Measurements from ENCODE around the gene ELK3. TPM values are rescaled to one million over a fixed set of nuclear protein-coding genes. Genes with fewer than 3 reads are reported as not detected.

ELK3 gene
- total and polyA plus RNA-seq, 4 donors: 13.6 to 73.8 (median 36.0) TPM

- H3K4me1 ChIP-seq (ENCODE audit: control insufficient read depth in 1 of 2, insufficient read depth in 2 of 2, low read length in 2 of 2): no peaks in the 10 kb centered on the region
- no peak for DNase-seq
- ATAC-seq (ENCODE audit: low FRiP score): no peak
- intact Hi-C loops (cut with DNase I): no loop called here
- H3K27me3 ChIP-seq (ENCODE audit: control insufficient read depth in 1 of 2, insufficient read depth in 2 of 2, low read length in 1 of 2): no peaks in the 10 kb centered on the region
- H3K27ac ChIP-seq (ENCODE audit: low read depth in 1 of 2, low read length in 2 of 2): no peak overlapping the region
- no peak overlapping the region for H3K4me3 ChIP-seq (ENCODE audit: low read length in 2 of 2)
- H3K9me3 ChIP-seq (ENCODE audit: control insufficient read depth, low read length): no peaks in the 10 kb centered on the region
- WGBS, 2 donors: 88 to 95% methylated on average over 3 of the region's 3 CpGs
- no peaks in the 10 kb centered on the region for H3K36me3 ChIP-seq (ENCODE audit: control insufficient read depth in 1 of 2, insufficient read depth in 2 of 2, low read length in 1 of 2)
Measured at GRCh38 chr12:96157427-96157826, 36.7 kb upstream of the ELK3 start.

- Histone ChIP-seq H3K9me3 (ENCODE audit: control insufficient read depth, low read length) (no peaks in the 10 kb centered on the region), H3K4me1 (ENCODE audit: control insufficient read depth in 1 of 2, insufficient read depth in 2 of 2, low read length in 2 of 2) (no peaks in the 10 kb centered on the region), H3K27me3 (ENCODE audit: control insufficient read depth in 1 of 2, insufficient read depth in 2 of 2, low read length in 1 of 2) (no peaks in the 10 kb centered on the region), H3K27ac (ENCODE audit: low read depth in 1 of 2, low read length in 2 of 2) (no peak overlapping the region), H3K4me3 (ENCODE audit: low read length in 2 of 2) (no peak overlapping the region), H3K36me3 (ENCODE audit: control insufficient read depth in 1 of 2, insufficient read depth in 2 of 2, low read length in 1 of 2) (no peaks in the 10 kb centered on the region)
- ATAC-seq (ENCODE audit: low FRiP score): peak; percentile 37
- intact Hi-C loops (cut with DNase I): no loop called here
- 61 to 67% methylated on average over 14 of the region's 14 CpGs for WGBS, 2 donors
- no peak for DNase-seq
Measured at GRCh38 chr12:96164951-96165811, 29.0 kb upstream of the ELK3 start.

DNA sequence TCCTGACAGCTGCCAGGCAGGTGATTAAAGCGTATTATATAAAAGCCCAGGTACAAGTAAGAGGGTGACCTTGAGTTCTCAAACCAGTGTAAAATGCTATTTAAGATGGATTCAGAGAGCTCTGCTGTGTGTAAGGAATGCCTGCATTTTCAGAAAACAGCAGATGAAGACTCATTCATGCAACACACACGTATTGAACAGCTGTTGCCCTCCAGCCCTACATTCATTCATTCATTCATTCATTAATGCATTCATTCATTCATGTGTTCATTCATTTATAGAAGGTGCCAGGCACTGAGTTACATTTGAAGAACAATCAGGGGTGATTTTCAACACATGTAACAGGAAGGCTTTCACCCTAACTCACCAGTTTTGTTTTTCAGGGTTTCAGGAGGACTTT lies 27.4 kb upstream of the ELK3 start:
- ATAC-seq (ENCODE audit: low FRiP score): no peak
- H3K4me3 ChIP-seq (ENCODE audit: low read length in 2 of 2): no peak overlapping the region
- no peak for DNase-seq
- 83 to 84% methylated on average over 2 of the region's 2 CpGs for WGBS, 2 donors
- intact Hi-C loops (cut with DNase I): no loop called here
- H3K4me1 ChIP-seq (ENCODE audit: control insufficient read depth in 1 of 2, insufficient read depth in 2 of 2, low read length in 2 of 2): no peaks in the 10 kb centered on the region
- H3K27me3 ChIP-seq (ENCODE audit: control insufficient read depth in 1 of 2, insufficient read depth in 2 of 2, low read length in 1 of 2): no peaks in the 10 kb centered on the region
- no peaks in the 10 kb centered on the region for H3K36me3 ChIP-seq (ENCODE audit: control insufficient read depth in 1 of 2, insufficient read depth in 2 of 2, low read length in 1 of 2)
- H3K9me3 ChIP-seq (ENCODE audit: control insufficient read depth, low read length): no peaks in the 10 kb centered on the region
- H3K27ac ChIP-seq (ENCODE audit: low read depth in 1 of 2, low read length in 2 of 2): no peak overlapping the region

- Histone ChIP-seq H3K27ac (ENCODE audit: low read depth in 1 of 2, low read length in 2 of 2) (no peak overlapping the region), H3K4me1 (ENCODE audit: control insufficient read depth in 1 of 2, insufficient read depth in 2 of 2, low read length in 2 of 2) (no peaks in the 10 kb centered on the region), H3K27me3 (ENCODE audit: control insufficient read depth in 1 of 2, insufficient read depth in 2 of 2, low read length in 1 of 2) (no peaks in the 10 kb centered on the region), H3K9me3 (ENCODE audit: control insufficient read depth, low read length) (no peaks in the 10 kb centered on the region), H3K36me3 (ENCODE audit: control insufficient read depth in 1 of 2, insufficient read depth in 2 of 2, low read length in 1 of 2) (no peaks in the 10 kb centered on the region), H3K4me3 (ENCODE audit: low read length in 2 of 2) (no peak overlapping the region)
- WGBS, 2 donors: 94 to 97% methylated on average over 1 of the region's 1 CpG
- ATAC-seq (ENCODE audit: low FRiP score) (no peak), DNase-seq (no peak)
- intact Hi-C loops (cut with DNase I): no loop called here
Measured at GRCh38 chr12:96167492-96167891, 26.7 kb upstream of the ELK3 start.

DNA sequence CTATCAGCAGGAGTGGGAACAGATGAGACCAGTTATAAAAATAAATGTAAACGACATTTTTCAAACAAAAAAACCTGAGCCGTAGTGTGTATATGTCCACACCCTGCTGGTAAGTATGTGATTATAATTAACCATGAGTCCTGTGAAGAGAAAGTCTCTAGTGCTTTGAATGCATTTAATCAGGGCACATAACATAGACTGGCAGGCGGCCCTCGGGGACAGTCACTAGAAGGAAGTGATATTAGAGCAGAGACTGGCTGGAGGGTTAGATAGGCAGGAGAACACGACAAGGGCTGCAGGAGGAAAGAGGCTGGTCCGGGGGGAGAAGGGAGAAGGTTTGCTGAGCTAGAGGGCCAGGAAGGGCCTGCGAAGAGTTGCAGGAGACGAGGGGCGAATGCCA lies 23.8 kb upstream of the ELK3 start:
- H3K27ac ChIP-seq (ENCODE audit: low read depth in 1 of 2, low read length in 2 of 2): no peak overlapping the region
- ATAC-seq (ENCODE audit: low FRiP score): no peak
- WGBS, 2 donors: 44 to 46% methylated on average over 9 of the region's 9 CpGs

DNA sequence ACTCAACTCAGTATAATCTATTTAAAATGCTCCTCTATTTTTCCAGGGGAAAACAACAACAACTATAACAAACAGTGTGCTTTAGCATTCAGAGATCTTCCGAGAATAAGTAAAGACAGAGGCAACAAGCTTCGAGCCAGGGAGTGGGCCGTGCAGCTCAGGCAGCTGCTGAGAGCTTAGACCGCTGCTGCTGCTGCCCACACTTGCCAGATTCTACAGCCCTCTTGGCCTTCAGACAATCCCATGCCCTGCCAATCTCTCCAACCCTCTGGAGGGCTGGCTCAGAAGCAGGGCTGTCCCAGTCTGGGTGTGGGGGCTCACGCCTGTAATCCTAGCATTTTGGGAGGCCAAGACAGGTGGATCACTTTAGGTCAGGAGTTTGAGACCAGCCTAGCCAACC lies 23.4 kb upstream of the ELK3 start:
- Histone ChIP-seq H3K4me3 (ENCODE audit: low read length in 2 of 2) (no peak overlapping the region), H3K27me3 (ENCODE audit: control insufficient read depth in 1 of 2, insufficient read depth in 2 of 2, low read length in 1 of 2) (no peaks in the 10 kb centered on the region), H3K4me1 (ENCODE audit: control insufficient read depth in 1 of 2, insufficient read depth in 2 of 2, low read length in 2 of 2) (no peaks in the 10 kb centered on the region), H3K9me3 (ENCODE audit: control insufficient read depth, low read length) (peaks cover under 1% of the 10 kb centered on the region), H3K27ac (ENCODE audit: low read depth in 1 of 2, low read length in 2 of 2) (no peak overlapping the region), H3K36me3 (ENCODE audit: control insufficient read depth in 1 of 2, insufficient read depth in 2 of 2, low read length in 1 of 2) (no peaks in the 10 kb centered on the region)
- WGBS, 2 donors: 7 to 9% methylated on average over 5 of the region's 5 CpGs
- intact Hi-C loops (cut with DNase I): no loop called here
- DNase-seq (no peak), ATAC-seq (ENCODE audit: low FRiP score) (no peak)

More for the DNA sequence above, 23.8 kb upstream of the ELK3 start:
- Histone ChIP-seq H3K4me3 (ENCODE audit: low read length in 2 of 2) (no peak overlapping the region), H3K9me3 (ENCODE audit: control insufficient read depth, low read length) (no peaks in the 10 kb centered on the region), H3K4me1 (ENCODE audit: control insufficient read depth in 1 of 2, insufficient read depth in 2 of 2, low read length in 2 of 2) (no peaks in the 10 kb centered on the region), H3K36me3 (ENCODE audit: control insufficient read depth in 1 of 2, insufficient read depth in 2 of 2, low read length in 1 of 2) (no peaks in the 10 kb centered on the region), H3K27me3 (ENCODE audit: control insufficient read depth in 1 of 2, insufficient read depth in 2 of 2, low read length in 1 of 2) (no peaks in the 10 kb centered on the region)
- intact Hi-C loops (cut with DNase I): no loop called here
- DNase-seq: no peak

GRCh38 chr12:96171905-96172304 lies 22.3 kb upstream of the ELK3 start:
- DNase-seq (no peak), ATAC-seq (ENCODE audit: low FRiP score) (no peak)
- Histone ChIP-seq H3K27ac (ENCODE audit: low read depth in 1 of 2, low read length in 2 of 2) (no peak overlapping the region), H3K36me3 (ENCODE audit: control insufficient read depth in 1 of 2, insufficient read depth in 2 of 2, low read length in 1 of 2) (no peaks in the 10 kb centered on the region), H3K4me3 (ENCODE audit: low read length in 2 of 2) (no peak overlapping the region), H3K9me3 (ENCODE audit: control insufficient read depth, low read length) (peaks cover 5% of the 10 kb centered on the region), H3K4me1 (ENCODE audit: control insufficient read depth in 1 of 2, insufficient read depth in 2 of 2, low read length in 2 of 2) (no peaks in the 10 kb centered on the region), H3K27me3 (ENCODE audit: control insufficient read depth in 1 of 2, insufficient read depth in 2 of 2, low read length in 1 of 2) (no peaks in the 10 kb centered on the region)
- 56% methylated on average over 3 of the region's 3 CpGs for WGBS, 2 donors
- intact Hi-C loops (cut with DNase I): no loop called here

- DNase-seq: no peak
- Histone ChIP-seq H3K27me3 (ENCODE audit: control insufficient read depth in 1 of 2, insufficient read depth in 2 of 2, low read length in 1 of 2) (no peaks in the 10 kb centered on the region), H3K4me1 (ENCODE audit: control insufficient read depth in 1 of 2, insufficient read depth in 2 of 2, low read length in 2 of 2) (no peaks in the 10 kb centered on the region), H3K27ac (ENCODE audit: low read depth in 1 of 2, low read length in 2 of 2) (no peak overlapping the region), H3K4me3 (ENCODE audit: low read length in 2 of 2) (no peak overlapping the region), H3K36me3 (ENCODE audit: control insufficient read depth in 1 of 2, insufficient read depth in 2 of 2, low read length in 1 of 2) (no peaks in the 10 kb centered on the region), H3K9me3 (ENCODE audit: control insufficient read depth, low read length) (peaks cover 8% of the 10 kb centered on the region)
- WGBS, 2 donors: 81 to 88% methylated on average over 4 of the region's 4 CpGs
- intact Hi-C loops (cut with DNase I): no loop called here
- no peak for ATAC-seq (ENCODE audit: low FRiP score)
Measured at GRCh38 chr12:96172981-96173380, 21.2 kb upstream of the ELK3 start.

- ATAC-seq (ENCODE audit: low FRiP score) (no peak), DNase-seq (no peak)
- Histone ChIP-seq H3K36me3 (ENCODE audit: control insufficient read depth in 1 of 2, insufficient read depth in 2 of 2, low read length in 1 of 2) (no peaks in the 10 kb centered on the region), H3K27ac (ENCODE audit: low read depth in 1 of 2, low read length in 2 of 2) (no peak overlapping the region), H3K9me3 (ENCODE audit: control insufficient read depth, low read length) (peaks cover 8% of the 10 kb centered on the region), H3K4me3 (ENCODE audit: low read length in 2 of 2) (no peak overlapping the region), H3K27me3 (ENCODE audit: control insufficient read depth in 1 of 2, insufficient read depth in 2 of 2, low read length in 1 of 2) (no peaks in the 10 kb centered on the region), H3K4me1 (ENCODE audit: control insufficient read depth in 1 of 2, insufficient read depth in 2 of 2, low read length in 2 of 2) (no peaks in the 10 kb centered on the region)
- WGBS, 2 donors: 95 to 100% methylated on average over 1 of the region's 1 CpG
- intact Hi-C loops (cut with DNase I): no loop called here
Measured at GRCh38 chr12:96176575-96176974, 17.6 kb upstream of the ELK3 start.
